IPS-15b (cell line): ENCODE results near the gene CLIP2.
"Not testable (repeated sequence)": the region's sequence is repeated elsewhere in the genome, so short reads cannot be mapped to it uniquely, and the experiment has no call there.

ENCODE experiments used
- H3K27me3 ChIP-seq: one replicate; pipeline ENCODE4 v1.6.1; 2013; ENCODE audit warnings: low read length; ENCODE audit not compliant: control insufficient read depth, insufficient read depth
- H3K36me3 ChIP-seq: one replicate; pipeline ENCODE4 v1.6.1; 2013; ENCODE audit warnings: low read length; ENCODE audit not compliant: control insufficient read depth, insufficient read depth
- H3K4me1 ChIP-seq: one replicate; pipeline ENCODE4 v1.6.1; 2013; ENCODE audit warnings: mild to moderate bottlenecking, low read length; ENCODE audit not compliant: control insufficient read depth, insufficient read depth
- H3K4me3 ChIP-seq: one replicate; pipeline ENCODE4 v1.5.1; 2013; ENCODE audit warnings: low read depth, low read length
- H3K9ac ChIP-seq: one replicate; pipeline ENCODE4 v1.6.1; 2013; ENCODE audit warnings: low read depth, mild to moderate bottlenecking, low read length
- H3K9me3 ChIP-seq: one replicate; pipeline ENCODE4 v1.6.1; 2013; ENCODE audit warnings: mild to moderate bottlenecking, low read length; ENCODE audit not compliant: control insufficient read depth, insufficient read depth

The CLIP2 gene

GRCh38 chr7:74325210-74325565 lies 36.0 kb downstream of the CLIP2 start:
- Histone ChIP-seq H3K4me1 (no peaks in the 10 kb centered on the region), H3K9ac (no peak overlapping the region), H3K9me3 (no peaks in the 10 kb centered on the region), H3K27me3 (no peaks in the 10 kb centered on the region), H3K4me3 (no peak overlapping the region), H3K36me3 (peaks cover 5% of the 10 kb centered on the region)

GRCh38 chr7:74329225-74329624 lies 40.0 kb downstream of the CLIP2 start:
- no peaks in the 10 kb centered on the region for H3K27me3 ChIP-seq
- no peak overlapping the region for H3K9ac ChIP-seq
- peaks cover 8% of the 10 kb centered on the region for H3K36me3 ChIP-seq
- no peaks in the 10 kb centered on the region for H3K4me1 ChIP-seq
- no peak overlapping the region for H3K4me3 ChIP-seq
- no peaks in the 10 kb centered on the region for H3K9me3 ChIP-seq

GRCh38 chr7:74332373-74333176 lies 43.4 kb downstream of the CLIP2 start:
- H3K9me3 ChIP-seq = no peaks in the 10 kb centered on the region
- no peaks in the 10 kb centered on the region for H3K27me3 ChIP-seq
- no peak overlapping the region for H3K9ac ChIP-seq
- no peak overlapping the region for H3K4me3 ChIP-seq
- no peaks in the 10 kb centered on the region for H3K4me1 ChIP-seq
- H3K36me3 ChIP-seq = peaks cover 7% of the 10 kb centered on the region

GRCh38 chr7:74334030-74334429 lies 44.8 kb downstream of the CLIP2 start:
- Histone ChIP-seq H3K9ac (no peak overlapping the region), H3K27me3 (no peaks in the 10 kb centered on the region), H3K36me3 (peaks cover 14% of the 10 kb centered on the region), H3K9me3 (no peaks in the 10 kb centered on the region), H3K4me1 (no peaks in the 10 kb centered on the region), H3K4me3 (no peak overlapping the region)

GRCh38 chr7:74337926-74338325 lies 48.7 kb downstream of the CLIP2 start:
- no peaks in the 10 kb centered on the region for H3K4me1 ChIP-seq
- peaks cover 12% of the 10 kb centered on the region for H3K36me3 ChIP-seq
- H3K27me3 ChIP-seq = no peaks in the 10 kb centered on the region
- H3K9me3 ChIP-seq = no peaks in the 10 kb centered on the region
- H3K4me3 ChIP-seq = no peak overlapping the region
- no peak overlapping the region for H3K9ac ChIP-seq

- Histone ChIP-seq H3K36me3 (peaks cover 16% of the 10 kb centered on the region), H3K9me3 (no peaks in the 10 kb centered on the region), H3K27me3 (no peaks in the 10 kb centered on the region), H3K4me3 (no peak overlapping the region), H3K4me1 (no peaks in the 10 kb centered on the region), H3K9ac (no peak overlapping the region)
Measured at GRCh38 chr7:74338366-74339108, 49.3 kb downstream of the CLIP2 start.

GRCh38 chr7:74339648-74340047 lies 50.4 kb downstream of the CLIP2 start:
- H3K4me1 ChIP-seq, H3K27me3 ChIP-seq, H3K4me3 ChIP-seq, H3K9ac ChIP-seq, H3K9me3 ChIP-seq: not testable (repeated sequence)
- peaks cover 18% of the 10 kb centered on the region for H3K36me3 ChIP-seq

GRCh38 chr7:74343281-74344131 lies 54.3 kb downstream of the CLIP2 start:
- H3K9ac ChIP-seq = no peak overlapping the region

GRCh38 chr7:74344132-74344496 lies 54.9 kb downstream of the CLIP2 start:
- no peaks in the 10 kb centered on the region for H3K4me1 ChIP-seq
- peaks cover 18% of the 10 kb centered on the region for H3K36me3 ChIP-seq
- no peak overlapping the region for H3K9ac ChIP-seq
- no peaks in the 10 kb centered on the region for H3K27me3 ChIP-seq
- no peaks in the 10 kb centered on the region for H3K9me3 ChIP-seq
- no peak overlapping the region for H3K4me3 ChIP-seq

More at GRCh38 chr7:74343281-74344131, 54.3 kb downstream of the CLIP2 start:
- no peaks in the 10 kb centered on the region for H3K27me3 ChIP-seq
- H3K36me3 ChIP-seq = peaks cover 23% of the 10 kb centered on the region
- no peak overlapping the region for H3K4me3 ChIP-seq
- no peaks in the 10 kb centered on the region for H3K9me3 ChIP-seq
- H3K4me1 ChIP-seq = no peaks in the 10 kb centered on the region

- no peaks in the 10 kb centered on the region for H3K27me3 ChIP-seq
- H3K9ac ChIP-seq = no peak overlapping the region
- no peaks in the 10 kb centered on the region for H3K4me1 ChIP-seq
- H3K36me3 ChIP-seq = peaks cover 18% of the 10 kb centered on the region
- H3K4me3 ChIP-seq = no peak overlapping the region
- H3K9me3 ChIP-seq = no peaks in the 10 kb centered on the region
Measured at GRCh38 chr7:74344786-74345185, 55.6 kb downstream of the CLIP2 start.

- Histone ChIP-seq H3K9me3 (no peaks in the 10 kb centered on the region), H3K27me3 (no peaks in the 10 kb centered on the region), H3K4me3 (no peak overlapping the region), H3K9ac (no peak overlapping the region), H3K4me1 (no peaks in the 10 kb centered on the region), H3K36me3 (peaks cover 18% of the 10 kb centered on the region)
Measured at GRCh38 chr7:74345970-74346369, 56.8 kb downstream of the CLIP2 start.
